Breast epithelium (tissue), 3 donors: Measurements from ENCODE around the gene C2orf49.

Source experiments
- POLR2A ChIP-seq: fragments of 450-650 bp; IDR thresholded peaks from one replicate; pipeline ENCODE4 v1.6.1; 2016; ENCODE audit warnings: antibody characterized with exemption, mild to moderate bottlenecking, moderate library complexity
- POLR2AphosphoS5 ChIP-seq, 3 donors: sonication (generic); formaldehyde crosslinking; IDR thresholded peaks; one replicate each; pipeline ENCODE4 v1.6.1; 2017; ENCODE audit warnings: antibody characterized with exemption in 3 of 3
- TF ChIP-seq, protein P1 (sequence below), 3 donors: fragments of 450-650 bp; IDR thresholded peaks; one replicate each; pipeline ENCODE4 v1.5.1; 2016 to 2017; ENCODE audit warnings: antibody characterized with exemption in 3 of 3, mild to moderate bottlenecking in 3 of 3, moderate library complexity in 3 of 3

DNA sequence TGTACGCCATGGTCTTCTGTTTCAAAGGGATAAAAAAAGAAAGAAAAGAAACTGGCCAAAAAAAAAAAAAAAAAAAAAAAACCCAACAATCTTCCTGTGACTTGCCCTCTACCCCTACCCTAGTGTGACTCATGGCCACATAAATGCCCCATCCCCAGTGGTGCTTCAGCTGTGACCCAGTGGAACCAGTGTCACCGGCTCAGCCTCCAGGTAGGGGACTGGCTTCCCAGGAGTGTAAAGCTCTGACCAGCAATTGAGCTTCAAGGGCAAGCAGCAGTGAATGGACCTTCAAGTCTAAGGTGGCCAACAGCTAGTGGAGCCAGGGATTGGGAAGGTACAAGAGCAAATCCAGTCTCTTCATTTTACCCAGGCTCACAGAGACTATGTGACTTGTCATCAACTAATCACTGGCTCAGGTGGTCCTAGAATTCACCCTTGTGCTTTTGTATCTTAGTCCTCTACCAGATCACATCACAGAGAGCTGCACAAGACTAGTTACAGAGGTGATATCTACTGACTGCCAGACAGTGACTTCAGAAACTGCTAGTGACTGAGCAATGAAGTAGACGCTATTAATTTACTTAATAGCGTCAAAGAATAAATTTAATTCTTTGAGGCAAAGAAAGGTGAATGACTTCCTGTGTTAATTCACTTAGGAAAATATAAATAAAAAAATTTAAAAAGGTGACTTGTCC is 6.5 kb upstream of the C2orf49 start:
- TF ChIP-seq, protein P1, sequence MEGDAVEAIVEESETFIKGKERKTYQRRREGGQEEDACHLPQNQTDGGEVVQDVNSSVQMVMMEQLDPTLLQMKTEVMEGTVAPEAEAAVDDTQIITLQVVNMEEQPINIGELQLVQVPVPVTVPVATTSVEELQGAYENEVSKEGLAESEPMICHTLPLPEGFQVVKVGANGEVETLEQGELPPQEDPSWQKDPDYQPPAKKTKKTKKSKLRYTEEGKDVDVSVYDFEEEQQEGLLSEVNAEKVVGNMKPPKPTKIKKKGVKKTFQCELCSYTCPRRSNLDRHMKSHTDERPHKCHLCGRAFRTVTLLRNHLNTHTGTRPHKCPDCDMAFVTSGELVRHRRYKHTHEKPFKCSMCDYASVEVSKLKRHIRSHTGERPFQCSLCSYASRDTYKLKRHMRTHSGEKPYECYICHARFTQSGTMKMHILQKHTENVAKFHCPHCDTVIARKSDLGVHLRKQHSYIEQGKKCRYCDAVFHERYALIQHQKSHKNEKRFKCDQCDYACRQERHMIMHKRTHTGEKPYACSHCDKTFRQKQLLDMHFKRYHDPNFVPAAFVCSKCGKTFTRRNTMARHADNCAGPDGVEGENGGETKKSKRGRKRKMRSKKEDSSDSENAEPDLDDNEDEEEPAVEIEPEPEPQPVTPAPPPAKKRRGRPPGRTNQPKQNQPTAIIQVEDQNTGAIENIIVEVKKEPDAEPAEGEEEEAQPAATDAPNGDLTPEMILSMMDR (IDR thresholded peaks at IDR 0.05) = no peak
- TF ChIP-seq POLR2AphosphoS5 (IDR thresholded peaks at IDR 0.05) (no peak), POLR2A (no peak)
